Myocyte (in vitro differentiated cells): ENCODE results near the gene PRR20B. TPM values are rescaled to one million over a fixed set of nuclear protein-coding genes. Genes with fewer than 3 reads are reported as not detected.
"Not testable (repeated sequence)": the region's sequence is repeated elsewhere in the genome, so short reads cannot be mapped to it uniquely, and the experiment has no call there.

Experiments
- DNase-seq: peaks from one replicate; pipeline ENCODE4 v3.0.0-alpha.2; 2012; ENCODE audit warnings: low read depth
- polyA plus RNA-seq: library from polyadenylated mRNA; unstranded; fragments of >200 nt; gene quantifications from one replicate; pipeline ENCODE4 v1.2.1, GENCODE V29; 2012; ENCODE audit warnings: missing spikeins
- total RNA-seq: library from RNA; depleted of rRNA; stranded (reverse); fragments of >200 nt; gene quantifications from 2 replicates; pipeline ENCODE4 v1.2.3, GENCODE V29; 2014

PRR20B gene
- total RNA-seq: not detected in 2 replicates
- polyA plus RNA-seq: not detected

DNA sequence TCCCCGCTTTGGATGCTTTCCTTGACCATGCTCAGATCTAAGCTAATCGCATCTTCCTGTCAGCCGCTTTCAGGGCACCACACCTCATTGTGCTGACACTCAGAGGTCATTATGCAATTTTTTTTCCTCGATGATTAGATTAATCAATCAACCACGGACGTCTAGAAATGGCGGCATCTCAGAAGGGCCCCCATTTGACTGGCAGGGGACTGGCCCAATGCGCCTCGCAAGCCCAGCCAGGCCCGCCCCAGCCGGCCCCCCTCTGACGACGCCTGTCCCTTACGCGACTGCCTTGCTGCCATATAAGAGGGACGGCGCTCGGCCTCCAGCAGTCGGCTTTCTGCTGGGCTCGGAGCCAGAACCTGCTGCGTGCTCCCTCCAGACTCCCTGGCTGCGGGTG is at the start of gene PRR20B:
Gene PRR20B (plus strand): TSS at position 301 of the 400 bp plus-strand sequence. CDS start 387 bp downstream, outside the sequence.
- not testable (repeated sequence) for DNase-seq

- DNase-seq: no peak
Measured at GRCh38 chr13:57114945-57115344, 32.3 kb upstream of the PRR20B start.

GRCh38 chr13:57123681-57124080 is 23.6 kb upstream of the PRR20B start:
- peak; percentile 64 for DNase-seq

GRCh38 chr13:57128909-57129308 is 18.4 kb upstream of the PRR20B start:
- DNase-seq: no peak

DNA sequence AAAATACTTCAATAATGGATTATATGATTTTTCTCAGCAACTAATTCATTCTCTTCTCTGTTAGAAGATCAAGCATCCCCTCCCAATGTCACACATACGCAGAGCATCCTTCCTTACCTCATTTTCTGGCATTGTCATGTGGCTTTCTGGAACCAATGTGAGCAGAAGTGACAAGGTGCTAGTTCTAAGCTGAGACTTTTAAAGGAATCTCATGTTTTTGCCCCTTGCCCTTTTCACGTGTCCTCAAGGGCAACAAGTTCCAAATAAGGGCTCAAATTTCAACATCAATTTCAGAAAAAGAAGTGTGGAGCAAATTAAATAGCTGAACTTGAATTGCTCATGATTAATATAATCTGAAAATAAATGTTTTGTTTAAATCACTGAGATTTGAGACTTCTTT is 11.2 kb upstream of the PRR20B start:
- DNase-seq: no peak

DNA sequence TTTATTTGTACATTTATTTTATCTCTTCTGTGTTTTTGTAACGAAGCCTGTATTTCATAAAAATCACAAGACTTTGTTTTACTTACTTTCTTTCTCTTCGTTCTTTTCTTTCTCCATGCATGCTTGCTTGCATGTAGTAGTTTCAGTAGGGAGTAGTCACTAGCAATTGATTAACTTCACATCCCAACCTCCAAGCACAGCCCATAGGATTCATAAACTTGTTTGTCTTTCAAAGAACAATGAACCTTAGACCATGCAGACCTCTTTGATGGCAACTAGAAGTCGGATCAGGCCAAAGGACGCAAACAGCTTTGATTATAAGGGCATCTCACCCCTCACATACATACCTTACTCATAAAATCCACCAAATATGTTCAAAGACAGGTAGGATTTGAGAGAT is 9.7 kb upstream of the PRR20B start:
- no peak for DNase-seq

DNA sequence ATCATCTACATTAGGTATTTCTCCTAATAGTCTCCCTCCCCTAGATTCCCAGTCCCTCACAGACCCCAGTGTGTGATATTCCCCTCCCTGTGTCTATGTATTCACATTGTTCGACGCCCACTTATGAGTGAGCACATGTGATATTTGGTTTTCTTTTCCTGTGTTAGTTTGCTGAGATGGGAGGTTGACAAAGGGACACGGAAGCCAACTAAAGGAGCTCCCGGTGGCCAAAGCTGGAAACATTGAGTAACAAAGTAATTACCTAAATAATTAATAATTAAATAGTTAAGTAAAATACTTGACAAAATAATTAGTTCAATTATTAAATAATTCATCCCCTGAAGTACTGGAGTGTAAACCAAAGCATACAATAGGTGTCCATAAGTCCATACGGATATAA is 8.3 kb upstream of the PRR20B start:
- DNase-seq: no peak

GRCh38 chr13:57139781-57140180 is 7.5 kb upstream of the PRR20B start:
- DNase-seq: not testable (repeated sequence)

DNA sequence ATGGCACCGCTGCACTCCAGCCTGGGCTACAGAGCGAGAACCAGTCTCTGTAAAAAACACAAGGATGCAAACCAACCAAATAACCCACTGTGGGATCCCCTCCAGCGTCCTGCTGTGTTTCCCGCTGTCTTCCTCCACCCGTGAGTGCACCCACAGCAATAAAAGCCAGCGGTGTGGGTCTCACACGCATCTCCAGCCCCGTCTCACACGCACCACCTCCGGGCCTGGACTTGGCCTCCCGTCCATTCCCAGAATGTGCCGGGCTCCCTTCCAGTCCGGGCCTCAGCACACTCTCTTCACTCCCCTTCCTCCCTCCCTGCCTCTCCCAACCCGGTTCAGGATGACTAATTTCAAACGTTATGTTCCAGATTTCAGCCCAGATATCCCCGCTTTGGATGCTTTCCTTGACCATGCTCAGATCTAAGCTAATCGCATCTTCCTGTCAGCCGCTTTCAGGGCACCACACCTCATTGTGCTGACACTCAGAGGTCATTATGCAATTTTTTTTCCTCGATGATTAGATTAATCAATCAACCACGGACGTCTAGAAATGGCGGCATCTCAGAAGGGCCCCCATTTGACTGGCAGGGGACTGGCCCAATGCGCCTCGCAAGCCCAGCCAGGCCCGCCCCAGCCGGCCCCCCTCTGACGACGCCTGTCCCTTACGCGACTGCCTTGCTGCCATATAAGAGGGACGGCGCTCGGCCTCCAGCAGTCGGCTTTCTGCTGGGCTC is 6.9 kb upstream of the PRR20B start, which contains the start of gene PRR20A:
Gene PRR20A (plus strand): TSS at position 684 of the 734 bp plus-strand sequence. CDS start 387 bp downstream, outside the sequence.
- not testable (repeated sequence) for DNase-seq

- DNase-seq: not testable (repeated sequence)
Measured at GRCh38 chr13:57148106-57148505, 818 bp downstream of the PRR20B start.

GRCh38 chr13:57153761-57154160 is 6.5 kb downstream of the PRR20B start, which contains the start of gene PRR20C:
PRR20C (plus strand) TSS chr13:57154061; CDS start chr13:57154448, 387 bp downstream.
- not testable (repeated sequence) for DNase-seq

GRCh38 chr13:57160332-57160731 is 13.0 kb downstream of the PRR20B start, which contains the start of gene PRR20D:
PRR20D (plus strand) TSS chr13:57160632; CDS start chr13:57161019, 387 bp downstream.
- DNase-seq: not testable (repeated sequence)

- DNase-seq: not testable (repeated sequence)
Measured at GRCh38 chr13:57166897-57167296, 19.6 kb downstream of the PRR20B start, which contains the start of gene PRR20E. PRR20E (plus strand) TSS chr13:57167197; CDS start chr13:57167584, 387 bp downstream.

DNA sequence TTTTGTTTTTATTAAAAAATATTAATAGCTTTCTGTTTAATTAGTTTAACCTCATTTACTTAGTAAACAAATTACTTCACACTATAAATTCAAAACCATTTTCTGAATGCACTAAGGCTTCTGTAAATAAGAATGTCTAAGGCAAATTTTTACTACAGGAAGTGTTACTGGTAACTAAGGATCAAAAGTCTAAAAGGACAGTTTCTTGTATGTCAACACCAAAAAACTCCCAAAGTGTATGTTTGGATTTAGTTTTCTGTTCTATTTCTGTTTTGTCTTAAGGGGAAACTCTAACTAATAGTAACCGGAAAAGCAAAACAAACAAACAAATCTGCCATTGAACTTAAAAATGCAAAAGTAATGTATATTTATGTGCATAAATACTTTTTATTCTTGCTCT is 44.4 kb downstream of the PRR20B start:
- no peak for DNase-seq

Other genes with a start within 250 kb of the PRR20B start
- not detected in 2 replicates for gene PRR20A, start 6.6 kb upstream of the PRR20B start, total RNA-seq
- gene PRR20C, start 6.6 kb downstream of the PRR20B start, total RNA-seq: not detected in 2 replicates
- not detected in 2 replicates for gene PRR20D, start 13.1 kb downstream of the PRR20B start, total RNA-seq
- not detected in 2 replicates for gene PRR20E, start 19.7 kb downstream of the PRR20B start, total RNA-seq